Activated T-cell treated with anti-CD3 and anti-CD28 coated beads, Interleukin-2, amount 50 U/mL, for 72 hours (primary cell): ENCODE measurements around the gene COBL. TPM values are rescaled to one million over a fixed set of nuclear protein-coding genes. Genes with fewer than 3 reads are reported as not detected.

ENCODE experiments used
- ATAC-seq, 2 donors: fragments of 150-1000 bp; cut with Tn5 transposase; replicated peaks in 1 of 2; 2 replicates each; pipeline ENCODE4 v1.10.0; 2021; ENCODE audit warnings: moderate library complexity in 2 of 2, mild to moderate bottlenecking in 1 of 2
- DNase-seq, 2 donors: peaks; one replicate each; pipeline ENCODE4 v3.0.0; 2021 to 2022; ENCODE audit warnings: mixed read lengths in 1 of 2
- H3K27ac Mint-ChIP-seq: one replicate; pipeline ENCODE4 v1.8.0; 2022; ENCODE audit warnings: mild to moderate bottlenecking, moderate library complexity, mixed read lengths
- H3K27me3 Mint-ChIP-seq: one replicate; pipeline ENCODE4 v1.8.0; 2022; ENCODE audit warnings: low read depth, mixed read lengths
- H3K36me3 Mint-ChIP-seq, 2 donors: one replicate each; pipeline ENCODE4 v1.8.0; 2022; ENCODE audit warnings: mixed read lengths in 2 of 2, mild to moderate bottlenecking in 1 of 2; ENCODE audit not compliant: insufficient read depth in 2 of 2
- H3K4me1 Mint-ChIP-seq: one replicate; pipeline ENCODE4 v1.8.0; 2022; ENCODE audit warnings: low read depth, mixed read lengths
- H3K4me3 Mint-ChIP-seq, 2 donors: one replicate each; pipeline ENCODE4 v1.8.0; 2022; ENCODE audit warnings: mild to moderate bottlenecking in 2 of 2, mixed read lengths in 2 of 2, moderate library complexity in 2 of 2
- H3K9me3 Mint-ChIP-seq, 2 donors: one replicate each; pipeline ENCODE4 v1.8.0; 2022; ENCODE audit warnings: mixed read lengths in 2 of 2
- total RNA-seq, 2 donors: library from RNA; stranded (reverse); gene quantifications; one replicate each; pipeline ENCODE4 v1.2.3, GENCODE V29; 2022

COBL gene
- total RNA-seq, 2 donors from 2014 or later, result not detected

DNA sequence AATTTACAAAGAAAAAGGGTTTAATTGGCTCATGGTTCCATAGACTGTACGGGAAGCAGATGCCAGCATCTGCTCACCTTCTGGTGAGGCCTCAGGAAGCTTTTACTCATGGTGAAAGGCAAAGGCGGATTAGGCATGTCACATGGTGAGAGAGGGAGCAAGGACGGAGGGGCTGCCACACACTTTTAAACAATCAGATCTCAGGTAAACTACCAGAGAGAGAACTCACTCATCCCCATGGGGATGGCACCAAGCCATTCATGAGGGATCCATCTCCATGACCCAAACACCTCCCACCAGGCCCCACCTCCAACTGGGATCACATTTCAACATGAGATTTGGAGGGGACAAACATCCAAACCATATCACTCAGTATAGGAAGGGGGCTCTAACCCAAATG is 183.9 kb downstream of the COBL start:
- Mint-ChIP-seq H3K4me3 (no peak overlapping the region), H3K36me3 (peaks cover 0 to 1% of the 10 kb centered on the region in 2 donors), H3K4me1 (peaks cover 10% of the 10 kb centered on the region), H3K27ac (no peak overlapping the region), H3K9me3 (peaks cover 0 to 2% of the 10 kb centered on the region in 2 donors), H3K27me3 (no peaks in the 10 kb centered on the region)
- ATAC-seq (no peak), DNase-seq (no peak)

DNA sequence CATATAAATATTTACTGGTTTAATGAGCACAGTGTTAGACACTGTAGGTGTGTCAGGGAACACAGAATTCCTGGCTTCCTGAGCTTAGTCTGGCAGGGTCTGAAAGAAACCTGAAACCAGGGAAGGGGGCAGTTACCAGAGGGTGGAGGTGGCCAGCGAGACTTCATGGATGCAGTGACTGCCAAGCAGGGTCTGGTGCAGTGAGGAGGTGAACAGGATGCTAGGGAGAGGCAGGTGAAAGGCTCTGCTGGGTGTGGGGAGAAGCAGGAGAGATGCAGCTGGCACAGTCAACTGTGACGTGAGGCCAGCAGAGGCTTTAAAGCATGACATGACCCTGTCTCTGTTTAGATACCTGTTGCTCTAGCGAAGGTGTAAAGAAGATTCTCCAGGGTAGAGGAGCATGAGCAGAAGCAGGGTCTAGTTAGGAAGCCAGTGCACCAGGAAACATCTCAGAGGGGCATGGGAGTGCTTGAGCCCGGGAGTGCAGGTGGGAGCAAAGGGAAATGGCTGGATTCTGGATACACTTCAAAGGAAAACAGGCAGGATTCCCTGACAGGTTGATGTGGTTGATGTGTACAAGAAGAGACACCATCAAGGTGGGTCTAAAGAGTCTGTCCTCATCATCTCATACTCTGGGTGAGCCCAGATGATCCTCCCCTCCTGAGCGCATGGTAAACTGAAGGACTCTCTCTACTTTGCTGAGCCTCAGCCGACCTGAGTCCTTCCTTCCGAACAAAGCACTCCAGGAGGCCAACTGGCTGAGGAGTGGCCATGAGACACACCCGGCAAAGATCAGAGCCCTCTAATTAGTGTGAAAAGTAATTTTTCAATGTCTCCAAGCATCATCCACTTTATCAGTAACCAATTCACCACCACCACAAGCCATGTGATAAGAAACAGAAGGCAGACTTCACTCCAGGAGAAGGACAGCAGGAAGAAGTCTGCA is 186.8 kb downstream of the COBL start:
- peaks cover 0 to 1% of the 10 kb centered on the region in 2 donors for H3K36me3 Mint-ChIP-seq
- H3K4me3 Mint-ChIP-seq, result no peak overlapping the region
- H3K27me3 Mint-ChIP-seq, result no peaks in the 10 kb centered on the region
- no peak for DNase-seq
- H3K27ac Mint-ChIP-seq, result no peak overlapping the region
- peaks cover 12% of the 10 kb centered on the region for H3K4me1 Mint-ChIP-seq
- peaks cover 0 to 2% of the 10 kb centered on the region in 2 donors for H3K9me3 Mint-ChIP-seq
- ATAC-seq, result no peak

DNA sequence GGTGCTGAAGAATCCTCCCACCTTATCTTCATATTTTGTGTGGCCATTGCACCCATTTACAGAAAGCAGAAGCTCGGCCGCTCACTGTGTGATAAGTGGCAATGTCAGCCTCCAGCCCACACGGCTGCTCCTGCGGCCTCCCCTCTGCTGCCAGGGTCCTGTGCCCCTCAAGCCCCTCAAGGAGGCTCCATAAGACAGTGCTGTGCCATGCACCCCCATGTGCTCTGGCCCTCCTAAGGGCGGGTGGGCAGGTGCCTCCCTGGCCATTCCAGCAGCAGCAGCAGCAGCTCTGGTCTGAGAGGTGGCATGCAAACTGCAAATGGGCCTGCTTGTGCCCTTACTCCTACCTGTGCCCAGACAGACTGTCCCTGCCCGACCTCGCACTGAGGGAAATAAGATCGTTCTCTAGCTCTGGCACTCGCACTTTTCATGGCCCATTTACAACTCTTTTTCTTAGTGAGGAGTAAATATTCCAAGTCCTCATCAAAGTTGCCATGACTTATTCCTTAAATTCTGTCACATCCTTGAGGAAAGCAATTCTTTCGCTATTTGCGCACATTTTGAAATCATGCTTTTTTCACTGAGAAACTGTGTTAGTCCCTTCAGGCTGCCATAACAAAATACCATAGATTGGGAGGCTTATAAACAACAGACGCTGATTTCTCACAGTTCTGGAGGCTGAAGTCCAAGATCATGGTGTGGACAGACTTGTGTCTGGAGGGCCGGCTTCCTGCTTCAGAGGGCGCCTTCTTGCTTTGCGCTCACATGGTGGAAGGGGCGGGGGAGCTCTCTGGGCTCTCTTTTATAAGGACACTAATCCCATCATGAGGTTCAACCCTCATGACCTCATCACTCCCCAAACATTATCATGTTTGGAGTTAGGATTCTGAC is 187.8 kb downstream of the COBL start:
- H3K27me3 Mint-ChIP-seq, result no peaks in the 10 kb centered on the region
- no peak overlapping the region for H3K4me3 Mint-ChIP-seq
- H3K36me3 Mint-ChIP-seq, result peaks cover 0 to 1% of the 10 kb centered on the region in 2 donors
- H3K9me3 Mint-ChIP-seq, result peaks cover 0 to 2% of the 10 kb centered on the region in 2 donors
- no peak for ATAC-seq
- DNase-seq, result no peak
- peaks cover 22% of the 10 kb centered on the region for H3K4me1 Mint-ChIP-seq
- no peak overlapping the region for H3K27ac Mint-ChIP-seq

GRCh38 chr7:51127618-51127904 is 189.0 kb downstream of the COBL start:
- H3K36me3 Mint-ChIP-seq, result peaks cover 0 to under 1% of the 10 kb centered on the region in 2 donors
- H3K27me3 Mint-ChIP-seq, result no peaks in the 10 kb centered on the region
- ATAC-seq (no peak), DNase-seq (no peak)
- peaks cover 32% of the 10 kb centered on the region for H3K4me1 Mint-ChIP-seq
- H3K27ac Mint-ChIP-seq, result no peak overlapping the region
- H3K4me3 Mint-ChIP-seq, result no peak overlapping the region
- H3K9me3 Mint-ChIP-seq, result peaks cover 0 to 2% of the 10 kb centered on the region in 2 donors

- Mint-ChIP-seq H3K27me3 (no peaks in the 10 kb centered on the region), H3K4me3 (no peak overlapping the region), H3K4me1 (peaks cover 34% of the 10 kb centered on the region), H3K36me3 (no peaks in the 10 kb centered on the region), H3K27ac (no peak overlapping the region), H3K9me3 (no peaks in the 10 kb centered on the region)
- ATAC-seq (no peak), DNase-seq (no peak)
Observed at GRCh38 chr7:51126813-51127617, 189.6 kb downstream of the COBL start.

DNA sequence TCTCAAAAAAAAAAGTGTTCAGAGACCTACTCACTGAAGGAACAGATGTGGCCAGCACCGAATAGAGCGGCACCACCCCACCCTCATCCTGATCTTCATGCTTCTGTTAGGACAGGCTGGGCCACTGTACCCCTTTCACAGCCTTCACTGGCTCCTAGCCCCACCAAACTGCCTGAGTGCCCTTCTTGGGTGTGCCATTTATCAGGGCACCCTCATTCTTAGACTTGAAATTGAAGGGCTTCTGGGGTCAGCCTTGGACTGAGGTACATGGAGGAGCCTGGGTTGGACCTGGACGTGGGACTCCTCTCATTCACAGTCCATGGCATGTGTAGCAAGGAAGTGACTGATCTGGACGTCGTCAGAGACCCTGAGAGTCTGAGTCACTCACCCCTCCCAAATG is 190.3 kb downstream of the COBL start:
- Mint-ChIP-seq H3K27ac (no peak overlapping the region), H3K9me3 (no peaks in the 10 kb centered on the region), H3K4me3 (no peak overlapping the region), H3K36me3 (no peaks in the 10 kb centered on the region), H3K4me1 (peaks cover 35% of the 10 kb centered on the region), H3K27me3 (no peaks in the 10 kb centered on the region)
- DNase-seq, result no peak
- no peak for ATAC-seq

- Mint-ChIP-seq H3K36me3 (peaks cover 0 to 2% of the 10 kb centered on the region in 2 donors), H3K4me3 (no peak overlapping the region), H3K27ac (no peak overlapping the region), H3K4me1 (peaks cover 46% of the 10 kb centered on the region), H3K9me3 (no peaks in the 10 kb centered on the region), H3K27me3 (no peaks in the 10 kb centered on the region)
- DNase-seq, result no peak
- ATAC-seq, result no peak
Observed at GRCh38 chr7:51124321-51124720, 192.3 kb downstream of the COBL start.

- no peaks in the 10 kb centered on the region for H3K9me3 Mint-ChIP-seq
- ATAC-seq (peak; percentile 99 to 100), DNase-seq (peak; percentile 86 to 93)
- H3K27me3 Mint-ChIP-seq, result no peaks in the 10 kb centered on the region
- peaks cover 0 to 2% of the 10 kb centered on the region in 2 donors for H3K36me3 Mint-ChIP-seq
- peak overlapping the region; percentile 59 to 73 for H3K4me3 Mint-ChIP-seq
- H3K4me1 Mint-ChIP-seq, result peaks cover 46% of the 10 kb centered on the region
- peak overlapping the region; percentile 70 for H3K27ac Mint-ChIP-seq
Observed at GRCh38 chr7:51123322-51124019, 193.1 kb downstream of the COBL start.

GRCh38 chr7:51121931-51122425 is 194.6 kb downstream of the COBL start:
- DNase-seq (peak in 1 of 2 donors; percentile 15), ATAC-seq (peak; percentile 8 to 44)
- Mint-ChIP-seq H3K27me3 (no peaks in the 10 kb centered on the region), H3K27ac (peak overlapping the region; percentile 80), H3K4me1 (peaks cover 46% of the 10 kb centered on the region), H3K36me3 (peaks cover 0 to 2% of the 10 kb centered on the region in 2 donors), H3K4me3 (peak overlapping the region; percentile 73 to 83), H3K9me3 (no peaks in the 10 kb centered on the region)

- Mint-ChIP-seq H3K4me1 (peaks cover 46% of the 10 kb centered on the region), H3K4me3 (peak overlapping the region; percentile 73 to 83), H3K36me3 (peaks cover 0 to 2% of the 10 kb centered on the region in 2 donors), H3K27me3 (no peaks in the 10 kb centered on the region), H3K9me3 (peaks cover 0 to under 1% of the 10 kb centered on the region in 2 donors), H3K27ac (peak overlapping the region; percentile 80)
- DNase-seq (no peak), ATAC-seq (no peak)
Observed at GRCh38 chr7:51121036-51121790, 195.4 kb downstream of the COBL start.

- Mint-ChIP-seq H3K27me3 (no peaks in the 10 kb centered on the region), H3K4me1 (peaks cover 34% of the 10 kb centered on the region), H3K9me3 (peaks cover 0 to 2% of the 10 kb centered on the region in 2 donors), H3K27ac (no peak overlapping the region), H3K36me3 (peaks cover 0 to 5% of the 10 kb centered on the region in 2 donors), H3K4me3 (no peak overlapping the region)
- no peak for DNase-seq
- ATAC-seq, result no peak
Observed at GRCh38 chr7:51118628-51119027, 198.0 kb downstream of the COBL start.
